Naive thymus-derived CD4-positive, alpha-beta T cell (primary cell): ENCODE measurements around the gene HIPK2. TPM values are rescaled to one million over a fixed set of nuclear protein-coding genes. Genes with fewer than 3 reads are reported as not detected.
A peak's percentile ranks its signal among the peaks of the same experiment; 100 is the strongest.

Source experiments
- ATAC-seq: fragments of 150-1000 bp; cut with Tn5 transposase; 2 replicates; pipeline ENCODE4 v1.10.0; 2021; ENCODE audit warnings: mild to moderate bottlenecking, moderate library complexity
- CTCF ChIA-PET: fragments of 350-600 bp; sonication (Branson Sonifier 250); formaldehyde crosslinking; loops from one replicate; lab custom pipeline; 2021; ENCODE audit warnings: antibody characterized with exemption; lab: Charles Lee
- POLR2A ChIA-PET: fragments of 350-600 bp; sonication (Branson Sonifier 250); formaldehyde crosslinking; loops from one replicate; lab custom pipeline; 2021; ENCODE audit warnings: antibody characterized with exemption, inconsistent platforms; lab: Charles Lee
- DNase-seq, 9 donors: peaks; one replicate each; pipeline versions ENCODE4 v3.0.0 to v3.0.0-alpha.2; 2020 to 2022; ENCODE audit warnings: mixed read lengths in 1 of 9
- H3K27ac ChIP-seq: one replicate; pipeline ENCODE4 v1.7.0; 2013; ENCODE audit warnings: mild to moderate bottlenecking, low read depth, low read length, moderate library complexity
- H3K27me3 ChIP-seq, 2 donors: one replicate each; pipeline ENCODE4 v1.7.0; 2013; ENCODE audit warnings: low read length in 2 of 2, mild to moderate bottlenecking in 2 of 2, moderate library complexity in 2 of 2; ENCODE audit not compliant: control insufficient read depth in 2 of 2, insufficient read depth in 2 of 2
- H3K36me3 ChIP-seq, 3 experiments: 1 replicate in 2 of 3; 2 replicates in 1 of 3; pipeline ENCODE4 v1.7.0; 2013; ENCODE audit warnings: low read length in 3 of 3, mild to moderate bottlenecking in 3 of 3, moderate library complexity in 1 of 3; ENCODE audit not compliant: insufficient read depth in 3 of 3, control insufficient read depth in 2 of 3
- H3K4me1 ChIP-seq, 2 donors: one replicate each; pipeline ENCODE4 v1.7.0; 2013; ENCODE audit warnings: low read length in 2 of 2, mild to moderate bottlenecking in 2 of 2, moderate library complexity in 1 of 2; ENCODE audit not compliant: control insufficient read depth in 2 of 2, insufficient read depth in 2 of 2
- H3K4me3 ChIP-seq: 2 replicates; pipeline ENCODE4 v1.7.0; 2013; ENCODE audit warnings: mild to moderate bottlenecking, low read length
- H3K9me3 ChIP-seq, 3 experiments: 1 replicate in 2 of 3; 2 replicates in 1 of 3; pipeline ENCODE4 v1.7.0; 2013; ENCODE audit warnings: low read length in 3 of 3; ENCODE audit not compliant: control insufficient read depth in 2 of 3
- H3K27ac Mint-ChIP-seq, 9 donors: one replicate each; pipeline ENCODE4 v1.8.0; 2020 to 2022; ENCODE audit warnings: mixed read lengths in 9 of 9, mild to moderate bottlenecking in 8 of 9, moderate library complexity in 5 of 9, inconsistent platforms in 2 of 9
- H3K27me3 Mint-ChIP-seq, 5 donors: one replicate each; pipeline ENCODE4 v1.8.0; 2021 to 2022; ENCODE audit warnings: mixed read lengths in 5 of 5, mild to moderate bottlenecking in 1 of 5
- H3K36me3 Mint-ChIP-seq, 5 donors: one replicate each; pipeline ENCODE4 v1.8.0; 2020 to 2022; ENCODE audit warnings: mixed read lengths in 5 of 5, mild to moderate bottlenecking in 3 of 5, inconsistent platforms in 1 of 5
- H3K4me1 Mint-ChIP-seq, 7 donors: one replicate each; pipeline ENCODE4 v1.8.0; 2020 to 2022; ENCODE audit warnings: mixed read lengths in 7 of 7, mild to moderate bottlenecking in 3 of 7, inconsistent platforms in 1 of 7
- H3K4me3 Mint-ChIP-seq, 10 donors: one replicate each; pipeline ENCODE4 v1.8.0; 2020 to 2022; ENCODE audit warnings: mild to moderate bottlenecking in 10 of 10, mixed read lengths in 10 of 10, moderate library complexity in 6 of 10, inconsistent platforms in 2 of 10
- H3K9me3 Mint-ChIP-seq, 11 donors: one replicate each; pipeline ENCODE4 v1.8.0; 2020 to 2022; ENCODE audit warnings: mixed read lengths in 11 of 11, mild to moderate bottlenecking in 4 of 11, inconsistent platforms in 1 of 11, moderate library complexity in 1 of 11
- intact Hi-C, 2 donors: fragments of 100-400 bp; cut with micrococcal nuclease; formaldehyde crosslinking; loops; one replicate each; pipeline ENCODE4 v1.15.1; 2023
- polyA plus RNA-seq, 2 donors: library from polyadenylated mRNA; unstranded; fragments of 300-500 nt; fragmentation: Illumina TruSeq; gene quantifications; one replicate each; pipeline ENCODE4 v1.2.3, GENCODE V29; 2021
- total RNA-seq, 6 experiments: library from RNA in 5 of 6; stranded (reverse) in 5 of 6; gene quantifications; 1 replicate in 5 of 6; 2 replicates in 1 of 6; pipeline ENCODE4 v1.2.3 and lab custom pipeline; 2021 to 2026

HIPK2 gene
- total and polyA plus RNA-seq, 7 experiments from 2014 or later = 4.6 to 44.0 (median 36.1) TPM

DNA sequence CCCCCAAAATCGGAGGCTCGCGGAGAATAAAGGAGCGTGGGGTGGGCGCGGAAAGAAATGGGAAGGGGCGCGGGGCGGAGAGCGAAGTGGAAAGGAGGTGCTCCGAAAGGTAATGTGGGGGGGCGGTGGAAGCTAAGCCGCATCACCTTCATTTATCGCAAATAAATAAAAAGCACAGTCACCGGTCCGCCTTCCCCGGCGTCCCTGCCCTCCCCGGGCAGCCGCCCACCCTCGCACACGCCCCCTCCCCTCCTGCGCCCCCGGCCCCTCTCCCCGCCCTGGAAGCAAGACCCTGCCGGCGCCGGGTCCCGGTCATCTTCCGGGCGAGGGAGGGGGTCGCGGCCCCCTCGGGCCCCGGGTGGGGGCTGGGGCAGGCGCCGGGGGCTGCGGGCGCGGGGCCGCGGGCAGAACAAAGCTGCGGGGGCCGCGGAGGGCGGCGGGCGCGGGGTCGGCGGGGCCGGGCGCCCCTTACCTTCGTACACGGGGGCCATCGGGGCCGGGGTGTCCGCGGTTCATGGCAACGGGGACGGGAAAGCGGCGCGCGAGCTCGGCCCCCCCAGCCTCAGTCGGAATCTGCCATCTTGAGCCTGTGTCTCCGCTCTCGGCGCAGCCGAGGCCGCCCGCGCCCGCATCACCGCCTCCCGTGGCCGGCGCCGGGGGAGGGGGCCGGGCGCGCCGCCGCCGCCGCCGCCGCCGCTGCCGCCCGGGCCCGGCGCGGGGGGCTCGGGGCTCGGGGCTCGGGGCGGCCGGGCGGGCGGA, 486 bp downstream of the HIPK2 start:
- DNase-seq (peak; percentile 20 to 52 (median 42)), ATAC-seq (peak; percentile 55)
- peak overlapping the region; percentile 85 for H3K4me3 ChIP-seq
- no peaks in the 10 kb centered on the region for H3K9me3 Mint-ChIP-seq
- H3K27ac ChIP-seq = peak overlapping the region; percentile 89
- peaks cover 0 to 24% (median 5%) of the 10 kb centered on the region in 5 donors for H3K27me3 Mint-ChIP-seq
- peaks cover 4 to 26% of the 10 kb centered on the region in 2 donors for H3K4me1 ChIP-seq
- intact Hi-C loops = loop anchor here (2.0 to 10.0 kb wide), 13 partner anchors 45 to 697 kb away; partner anchors contain the start of genes KDM7A (in 2 of the 2), FMC1 (in 1 of the 2), MKRN1 (in 1 of the 2) and UBN2 (in 1 of the 2)
- ChIA-PET POLR2A (interaction anchor here (1.0 to 3.2 kb wide), 2 partner anchors 10 to 40 kb away, joined by 5 to 36 read pairs; no protein-coding TSS in a partner anchor), CTCF (interaction anchor here (0.5 to 1.4 kb wide), 3 partner anchors 9 to 132 kb away, joined by 3 to 4 read pairs (median 3); no protein-coding TSS in a partner anchor)
- H3K36me3 ChIP-seq = peaks cover 0 to 5% (median 0%) of the 10 kb centered on the region in 3 experiments
- no peaks in the 10 kb centered on the region for H3K27me3 ChIP-seq
- H3K27ac Mint-ChIP-seq = peak overlapping the region; percentile 92 to 98 (median 96)
- H3K36me3 Mint-ChIP-seq = peaks cover 0 to 4% (median 3%) of the 10 kb centered on the region in 5 donors
- H3K4me3 Mint-ChIP-seq = peak overlapping the region; percentile 94 to 100 (median 98)
- H3K4me1 Mint-ChIP-seq = peaks cover 46 to 61% (median 57%) of the 10 kb centered on the region in 7 donors
- no peaks in the 10 kb centered on the region for H3K9me3 ChIP-seq

DNA sequence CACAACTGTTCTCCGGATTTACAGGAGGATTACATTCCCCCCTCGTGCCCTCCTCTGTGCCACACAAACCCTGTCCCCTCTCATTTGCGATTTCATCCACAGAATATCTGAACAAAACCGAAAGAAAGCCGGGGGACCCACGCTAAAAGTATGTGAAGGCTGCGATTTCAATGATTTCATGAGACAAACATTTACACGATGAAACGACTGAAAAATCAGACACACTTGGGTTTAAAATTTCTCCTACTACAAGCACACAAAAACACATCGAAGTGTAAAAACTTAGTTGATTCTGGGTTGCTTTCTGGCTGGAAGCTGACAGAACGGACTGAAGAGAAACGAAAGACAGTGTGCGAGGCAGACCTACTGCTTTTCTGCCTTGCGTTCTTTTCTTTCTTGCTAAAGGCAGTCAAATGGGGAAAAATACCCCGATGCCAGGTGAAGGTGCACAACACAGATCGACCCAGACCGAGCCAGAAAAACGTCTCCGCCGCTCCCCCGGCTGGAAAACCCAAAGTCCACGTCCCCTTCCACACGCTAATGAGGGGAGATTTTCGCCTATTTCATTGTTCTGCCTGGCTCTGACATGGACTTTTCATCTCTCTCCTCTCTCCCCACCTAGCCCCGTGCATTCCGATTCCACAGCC, 1.2 kb downstream of the HIPK2 start:
- Mint-ChIP-seq H3K9me3 (no peaks in the 10 kb centered on the region), H3K27me3 (peaks cover 0 to 22% (median 5%) of the 10 kb centered on the region in 5 donors), H3K4me1 (peaks cover 53 to 68% (median 64%) of the 10 kb centered on the region in 7 donors), H3K27ac (peak overlapping the region; percentile 92 to 98 (median 96)), H3K36me3 (peaks cover 0 to 7% (median 3%) of the 10 kb centered on the region in 5 donors), H3K4me3 (peak overlapping the region; percentile 94 to 100 (median 98))
- H3K27me3 ChIP-seq = no peaks in the 10 kb centered on the region
- peaks cover 0 to 5% (median 0%) of the 10 kb centered on the region in 3 experiments for H3K36me3 ChIP-seq
- H3K27ac ChIP-seq = peak overlapping the region; percentile 89
- no peak for ATAC-seq
- peak overlapping the region; percentile 85 for H3K4me3 ChIP-seq
- CTCF ChIA-PET = interaction anchor here (0.8 to 1.4 kb wide), 2 partner anchors 8 to 10 kb away, joined by 3 to 4 read pairs; no protein-coding TSS in a partner anchor
- H3K9me3 ChIP-seq = no peaks in the 10 kb centered on the region
- DNase-seq = peak in 7 of 9 donors; percentile 33 to 56 (median 47)
- intact Hi-C loops = loop anchor here (1.0 to 10.0 kb wide), 18 partner anchors 9 to 698 kb away; partner anchors contain the start of genes KDM7A (in 2 of the 2), FMC1 (in 1 of the 2), MKRN1 (in 1 of the 2) and PARP12 (in 1 of the 2)
- POLR2A ChIA-PET = interaction anchor here (1.0 to 3.2 kb wide), 2 partner anchors 9 to 40 kb away, joined by 5 to 36 read pairs; no protein-coding TSS in a partner anchor
- H3K4me1 ChIP-seq = peaks cover 4 to 29% of the 10 kb centered on the region in 2 donors

DNA sequence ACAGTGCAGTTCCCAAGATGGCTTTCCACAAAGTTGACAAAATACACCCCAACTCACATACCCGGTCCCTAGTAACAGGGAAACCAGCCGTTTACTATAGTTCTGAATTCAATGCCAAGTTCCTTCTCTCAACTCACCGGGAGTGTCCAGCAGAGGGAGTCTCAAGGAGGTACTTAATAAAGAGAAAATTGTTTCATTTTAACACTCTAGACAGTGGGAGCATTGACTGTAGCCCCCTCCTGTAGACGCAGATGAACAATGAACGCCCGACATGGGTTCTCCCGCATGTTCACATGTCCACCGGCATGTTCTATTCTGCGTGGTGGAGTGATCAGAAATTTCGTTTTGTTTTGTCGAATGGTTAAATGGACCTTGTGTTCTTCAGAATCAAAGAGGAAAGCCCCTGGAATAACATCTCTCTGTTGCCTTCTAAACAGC, 1.9 kb downstream of the HIPK2 start:
- Mint-ChIP-seq H3K27me3 (peaks cover 0 to 18% (median 0%) of the 10 kb centered on the region in 5 donors), H3K9me3 (no peaks in the 10 kb centered on the region), H3K4me3 (peak overlapping the region; percentile 94 to 100 (median 98)), H3K4me1 (peaks cover 60 to 75% (median 72%) of the 10 kb centered on the region in 7 donors), H3K36me3 (peaks cover 0 to 12% (median 5%) of the 10 kb centered on the region in 5 donors), H3K27ac (peak overlapping the region; percentile 92 to 98 (median 96))
- Histone ChIP-seq H3K27me3 (no peaks in the 10 kb centered on the region), H3K4me1 (peaks cover 8 to 35% of the 10 kb centered on the region in 2 donors), H3K9me3 (no peaks in the 10 kb centered on the region), H3K36me3 (peaks cover 0 to 5% (median 0%) of the 10 kb centered on the region in 3 experiments), H3K27ac (peak overlapping the region; percentile 89), H3K4me3 (peak overlapping the region; percentile 85)
- POLR2A ChIA-PET = no interaction called here
- CTCF ChIA-PET = no interaction called here
- ATAC-seq (peak; percentile 54), DNase-seq (peak in 8 of 9 donors; percentile 17 to 58 (median 46))
- intact Hi-C loops = loop anchor here (1.0 to 10.0 kb wide), 20 partner anchors 9 to 699 kb away; partner anchors contain the start of genes KDM7A (in 2 of the 2), FMC1 (in 1 of the 2), MKRN1 (in 1 of the 2) and PARP12 (in 1 of the 2)

DNA sequence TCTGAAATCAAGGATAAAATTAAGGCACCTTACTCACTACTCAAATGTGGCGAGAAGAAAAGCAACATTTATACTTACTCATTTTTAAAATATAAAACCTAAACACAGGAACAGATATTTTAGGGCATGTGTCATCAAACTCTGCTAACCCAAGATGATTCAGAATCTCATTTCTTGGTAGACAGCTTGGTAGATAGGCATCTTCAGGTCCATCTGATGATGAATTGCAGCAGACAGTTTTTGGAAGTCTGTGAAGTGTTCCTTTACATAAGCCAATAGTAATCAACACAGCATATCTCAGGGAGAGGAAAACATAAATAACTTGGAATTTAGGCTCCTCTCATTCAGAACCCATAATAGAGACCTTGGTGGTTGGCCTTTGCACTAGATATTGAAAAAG, 3.4 kb downstream of the HIPK2 start:
- Histone ChIP-seq H3K36me3 (peaks cover 0 to 5% (median 0%) of the 10 kb centered on the region in 3 experiments), H3K4me1 (peaks cover 8 to 50% of the 10 kb centered on the region in 2 donors), H3K9me3 (no peaks in the 10 kb centered on the region), H3K27ac (peak overlapping the region; percentile 34), H3K4me3 (no peak overlapping the region), H3K27me3 (no peaks in the 10 kb centered on the region)
- DNase-seq (no peak), ATAC-seq (no peak)
- intact Hi-C loops = loop anchor here (2.0 to 10.0 kb wide), 8 partner anchors 20 to 700 kb away; partner anchors contain the start of genes FMC1 (in 1 of the 2), KDM7A (in 1 of the 2), MKRN1 (in 1 of the 2) and UBN2 (in 1 of the 2)
- Mint-ChIP-seq H3K27me3 (peaks cover 0 to 7% (median 0%) of the 10 kb centered on the region in 5 donors), H3K27ac (peak overlapping the region; percentile 5 to 97 (median 96)), H3K36me3 (peaks cover 0 to 17% (median 5%) of the 10 kb centered on the region in 5 donors), H3K9me3 (no peaks in the 10 kb centered on the region), H3K4me3 (peak overlapping the region in 9 of 10 donors; percentile 15 to 100 (median 98)), H3K4me1 (peaks cover 63 to 85% (median 80%) of the 10 kb centered on the region in 7 donors)
- ChIA-PET CTCF (interaction anchor here (1.1 to 2.6 kb wide), 3 partner anchors 29 to 128 kb away, joined by 3 to 13 read pairs (median 3); no protein-coding TSS in a partner anchor), POLR2A (no interaction called here)

DNA sequence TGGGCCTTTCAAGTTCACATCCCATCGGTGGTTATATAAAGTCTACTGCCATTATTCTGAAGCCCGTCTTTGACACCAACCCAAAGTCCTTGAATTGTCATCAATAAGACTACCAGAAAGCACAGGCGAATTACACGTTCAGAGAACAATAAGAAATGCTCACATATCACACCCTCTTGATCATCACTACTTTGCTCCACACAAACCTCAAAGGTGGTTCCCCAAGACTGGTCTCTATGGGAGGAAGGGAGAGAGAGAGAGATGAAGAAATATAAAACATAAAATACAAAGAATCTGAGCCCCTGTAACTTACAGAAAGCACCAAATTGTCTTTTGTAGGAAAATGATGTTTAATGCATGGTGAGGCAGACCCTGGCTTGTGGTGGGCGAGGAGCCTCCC, 4.4 kb downstream of the HIPK2 start:
- ATAC-seq (no peak), DNase-seq (peak in 1 of 9 donors; percentile 18)
- H3K27ac Mint-ChIP-seq = peak overlapping the region; percentile 31 to 97 (median 78)
- Histone ChIP-seq H3K36me3 (peaks cover 0 to 3% (median 0%) of the 10 kb centered on the region in 3 experiments), H3K27ac (no peak overlapping the region), H3K27me3 (no peaks in the 10 kb centered on the region), H3K4me3 (no peak overlapping the region), H3K9me3 (no peaks in the 10 kb centered on the region), H3K4me1 (peaks cover 13 to 53% of the 10 kb centered on the region in 2 donors)
- POLR2A ChIA-PET = no interaction called here
- CTCF ChIA-PET = interaction anchor here (1.2 to 2.6 kb wide), 2 partner anchors 42 to 127 kb away, joined by 3 to 13 read pairs; no protein-coding TSS in a partner anchor
- intact Hi-C loops = loop anchor here (5.0 to 10.0 kb wide), 6 partner anchors 401 to 701 kb away; partner anchors contain the start of genes FMC1 (in 1 of the 2), KDM7A (in 1 of the 2), MKRN1 (in 1 of the 2) and UBN2 (in 1 of the 2)
- H3K4me3 Mint-ChIP-seq = peak overlapping the region in 8 of 10 donors; percentile 1 to 100 (median 62)
- H3K36me3 Mint-ChIP-seq = peaks cover 0 to 21% (median 5%) of the 10 kb centered on the region in 5 donors
- H3K27me3 Mint-ChIP-seq = no peaks in the 10 kb centered on the region
- H3K4me1 Mint-ChIP-seq = peaks cover 63 to 85% (median 81%) of the 10 kb centered on the region in 7 donors
- H3K9me3 Mint-ChIP-seq = no peaks in the 10 kb centered on the region
